ENCODE results near the gene THOC1. TPM values are rescaled to one million over a fixed set of nuclear protein-coding genes. Genes with fewer than 3 reads are reported as not detected.

Gene THOC1
- total and polyA plus RNA-seq, 10 donors: 32.7 to 91.9 (median 52.4) TPM

DNA sequence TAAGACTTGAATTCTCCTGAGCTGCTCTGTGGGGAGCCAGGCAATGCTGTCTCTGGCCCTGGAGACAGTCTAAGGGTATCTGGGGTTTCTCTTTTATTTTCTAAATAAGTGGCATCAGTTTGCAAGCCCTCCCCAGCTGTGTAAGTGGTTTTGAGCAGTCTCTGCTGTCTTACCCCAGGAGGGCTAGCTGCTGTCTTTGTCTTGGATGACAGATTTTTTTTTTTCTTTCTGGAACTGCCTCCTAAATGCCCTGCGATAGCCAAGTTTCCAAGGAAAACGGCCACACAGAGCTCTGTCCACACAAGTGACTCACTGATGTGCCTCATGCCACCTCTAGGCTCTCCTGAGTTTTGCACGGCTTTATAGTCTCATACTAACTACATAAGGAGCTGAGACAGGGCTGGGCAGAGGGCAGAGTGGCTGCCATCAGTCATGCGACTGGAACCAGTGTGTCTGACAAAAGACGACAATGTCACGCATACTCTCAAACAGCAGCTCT lies 37.2 kb upstream of the THOC1 start:
- H3K9me3 ChIP-seq: no peaks in the 10 kb centered on the region
- TF ChIP-seq CTCF (IDR thresholded peaks at IDR 0.05 in 8 of 11, conservative IDR thresholded peaks at IDR 0.05 in 3 of 11) (no peak), POLR2AphosphoS5 (IDR thresholded peaks at IDR 0.05) (no peak)
- H3K4me3 ChIP-seq: no peak overlapping the region

GRCh38 chr18:303607-304006 lies 35.8 kb upstream of the THOC1 start:
- Histone ChIP-seq H3K36me3 (no peaks in the 10 kb centered on the region), H3K4me3 (no peak overlapping the region), H3K27me3 (replicated peaks in 1 of 7) (no peaks in the 10 kb centered on the region), H3K4me1 (no peaks in the 10 kb centered on the region), H3K9me3 (no peaks in the 10 kb centered on the region), H3K27ac (no peak overlapping the region)
- TF ChIP-seq POLR2AphosphoS5 (IDR thresholded peaks at IDR 0.05) (no peak), CTCF (IDR thresholded peaks at IDR 0.05 in 8 of 11, conservative IDR thresholded peaks at IDR 0.05 in 3 of 11) (no peak), POLR2A (IDR thresholded peaks at IDR 0.05) (no peak)
- WGBS, 5 donors: 89 to 96% (median 91%) methylated on average over 2 of the region's 2 CpGs
- intact Hi-C loops (cut with DNase I; ENCODE audit: low total_unique reads): no loop called here
- DNase-seq: no peak

More for the DNA sequence above, 37.2 kb upstream of the THOC1 start:
- intact Hi-C loops (cut with DNase I; ENCODE audit: low total_unique reads): no loop called here
- 72 to 86% (median 82%) methylated on average over 6 of the region's 6 CpGs for WGBS, 5 donors
- no peaks in the 10 kb centered on the region for H3K4me1 ChIP-seq
- H3K27me3 ChIP-seq (replicated peaks in 1 of 7): no peaks in the 10 kb centered on the region
- DNase-seq: no peak
- H3K27ac ChIP-seq: no peak overlapping the region
- no peaks in the 10 kb centered on the region for H3K36me3 ChIP-seq

GRCh38 chr18:303011-303410 lies 35.2 kb upstream of the THOC1 start:
- Histone ChIP-seq H3K27me3 (replicated peaks in 1 of 7) (no peaks in the 10 kb centered on the region), H3K4me1 (no peaks in the 10 kb centered on the region), H3K9me3 (no peaks in the 10 kb centered on the region), H3K27ac (no peak overlapping the region), H3K4me3 (no peak overlapping the region), H3K36me3 (no peaks in the 10 kb centered on the region)
- no peak for TF ChIP-seq POLR2AphosphoS5 (IDR thresholded peaks at IDR 0.05)
- WGBS, 5 donors: 0 to 97% (median 87%) methylated on average over 1 of the region's 1 CpG
- intact Hi-C loops (cut with DNase I; ENCODE audit: low total_unique reads): no loop called here
- no peak for DNase-seq

GRCh38 chr18:302097-302496 lies 34.2 kb upstream of the THOC1 start:
- TF ChIP-seq POLR2AphosphoS5 (IDR thresholded peaks at IDR 0.05) (no peak), POLR2A (IDR thresholded peaks at IDR 0.05) (no peak), CTCF (IDR thresholded peaks at IDR 0.05 in 8 of 11, conservative IDR thresholded peaks at IDR 0.05 in 3 of 11) (no peak)
- DNase-seq: no peak
- no peaks in the 10 kb centered on the region for H3K9me3 ChIP-seq
- WGBS, 5 donors: 66 to 82% (median 73%) methylated on average over 7 of the region's 7 CpGs
- H3K27me3 ChIP-seq (replicated peaks in 1 of 7): no peaks in the 10 kb centered on the region
- no peaks in the 10 kb centered on the region for H3K36me3 ChIP-seq
- H3K4me1 ChIP-seq: no peaks in the 10 kb centered on the region
- H3K27ac ChIP-seq: peak overlapping the region in 2 of 8 donors; percentile 11 to 21
- H3K4me3 ChIP-seq: no peak overlapping the region
- intact Hi-C loops (cut with DNase I; ENCODE audit: low total_unique reads): no loop called here

DNA sequence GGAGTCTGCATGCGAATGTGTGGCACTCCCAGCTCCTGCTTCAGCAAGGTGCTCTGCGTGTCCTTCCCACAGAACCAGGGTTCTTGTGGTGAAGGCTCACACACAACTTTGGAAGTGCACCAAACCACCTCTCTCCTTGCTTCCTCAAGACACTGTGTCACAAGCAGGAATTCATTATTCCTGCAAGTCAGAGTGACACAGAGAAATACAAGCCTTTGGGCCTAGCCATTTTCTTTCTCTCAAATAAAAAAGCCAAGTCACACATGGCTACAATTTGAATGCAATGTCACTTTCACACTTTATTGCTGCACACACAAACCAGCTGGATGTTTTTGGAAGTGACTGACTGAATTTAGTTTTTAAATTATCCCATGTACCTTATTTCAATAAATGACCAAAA lies 30.1 kb upstream of the THOC1 start:
- H3K36me3 ChIP-seq: no peaks in the 10 kb centered on the region
- no peak overlapping the region for H3K4me3 ChIP-seq
- intact Hi-C loops (cut with DNase I; ENCODE audit: low total_unique reads): no loop called here
- TF ChIP-seq CTCF (IDR thresholded peaks at IDR 0.05 in 8 of 11, conservative IDR thresholded peaks at IDR 0.05 in 3 of 11): no peak
- no peak for TF ChIP-seq POLR2A (IDR thresholded peaks at IDR 0.05)
- no peak for TF ChIP-seq POLR2AphosphoS5 (IDR thresholded peaks at IDR 0.05)
- peaks cover 0 to 4% (median 0%) of the 10 kb centered on the region in 8 donors for H3K9me3 ChIP-seq
- H3K27ac ChIP-seq: no peak overlapping the region
- no peak for DNase-seq
- H3K27me3 ChIP-seq (replicated peaks in 1 of 7): no peaks in the 10 kb centered on the region
- 56 to 84% (median 65%) methylated on average over 2 of the region's 2 CpGs for WGBS, 5 donors
- no peaks in the 10 kb centered on the region for H3K4me1 ChIP-seq

Data from spleen (tissue), 11 donors.